ENCODE data around the gene BMP6. TPM values are rescaled to one million over a fixed set of nuclear protein-coding genes. Genes with fewer than 3 reads are reported as not detected.

Gene BMP6
- total and polyA plus RNA-seq, 10 of the 15 experiments (the other 5 are each of a cell fraction or from before 2014, with no cell fraction given) = 0.02 to 0.15 (median 0.05) TPM; not detected in 5

- Histone ChIP-seq H3K27me3 (replicated peaks in 1 of 2; ENCODE audit: control insufficient read depth in 2 of 2, insufficient read depth in 2 of 2, low read length in 1 of 2) (no peaks in the 10 kb centered on the region), H3K36me3 (ENCODE audit: control insufficient read depth in 2 of 2, insufficient read depth in 2 of 2, low read length in 1 of 2) (no peaks in the 10 kb centered on the region), H3K4me2 (ENCODE audit: control insufficient read depth, insufficient read depth) (no peak overlapping the region), H3K4me3 (no peak overlapping the region), H3K79me2 (ENCODE audit: control insufficient read depth, insufficient read depth, low read length) (no peaks in the 10 kb centered on the region), H3K27ac (ENCODE audit: control insufficient read depth, insufficient read depth) (no peak overlapping the region), H3K9me3 (replicated peaks; ENCODE audit: control insufficient read depth, insufficient read depth, low read length) (no peaks in the 10 kb centered on the region; the same call in 1 of the 3 replicates), H3K4me1 (ENCODE audit: control insufficient read depth, insufficient read depth, low read length) (no peaks in the 10 kb centered on the region), H4K20me1 (ENCODE audit: control insufficient read depth, insufficient read depth) (no peaks in the 10 kb centered on the region), H3K9ac (ENCODE audit: control insufficient read depth, insufficient read depth, low read length) (no peak overlapping the region), H2AFZ (ENCODE audit: control insufficient read depth, low read depth, low read length) (no peak overlapping the region)
- BruUV-seq (replicated peaks) = no TSS peak
- FAIRE-seq (no peak), DNase-seq (ENCODE audit: low read depth, low spot score) (no peak), ATAC-seq (no peak)
- TF ChIP-seq NFXL1 (IDR thresholded peaks at IDR 0.05; ENCODE audit: borderline replicate concordance) = no peak
- no peak for TF ChIP-seq TBL1XR1 (IDR thresholded peaks at IDR 0.05; ENCODE audit: low read depth, low read length)
- no peak for TF ChIP-seq MYC (IDR thresholded peaks at IDR 0.05; ENCODE audit: insufficient read depth, insufficient read length, insufficient replicate concordance, low read length, severe bottlenecking)
- TF ChIP-seq NRF1 (conservative IDR thresholded peaks at IDR 0.05; ENCODE audit: low read depth, low read length) = no peak
- no peak for TF ChIP-seq RAD21 (IDR thresholded peaks at IDR 0.05; ENCODE audit: insufficient read depth, low read depth, low read length)
- WGBS (ENCODE audit: insufficient coverage, insufficient replicate concordance, low lambda C conversion rate, missing lambda C conversion rate) = 47% methylated on average over 10 of the region's 10 CpGs
- ChIA-PET SMC1A (ENCODE audit: uncharacterized antibody, unreplicated experiment) (no interaction called here), POLR2A (no interaction called here), CTCF (no interaction called here), RAD21 (ENCODE audit: unreplicated experiment) (no interaction called here)
- intact Hi-C loops (cut with micrococcal nuclease; ENCODE audit: unreplicated experiment) = no loop called here
- in situ Hi-C loops (cut with MboI) = no loop called here
Measured at GRCh38 chr6:7868926-7869325, 143.0 kb downstream of the BMP6 start.

GRCh38 chr6:7878401-7878964 is 152.6 kb downstream of the BMP6 start:
- ChIA-PET POLR2A (no interaction called here), RAD21 (ENCODE audit: unreplicated experiment) (no interaction called here), CTCF (no interaction called here), SMC1A (ENCODE audit: uncharacterized antibody, unreplicated experiment) (interaction anchor here (0.6 kb wide), 1 partner anchor 138 kb away, joined by 3 read pairs; no protein-coding TSS in a partner anchor)
- in situ Hi-C loops (cut with MboI) (no loop called here), intact Hi-C loops (cut with micrococcal nuclease; ENCODE audit: unreplicated experiment) (no loop called here)
- H3K27me3 ChIP-seq (replicated peaks in 1 of 2; ENCODE audit: control insufficient read depth in 2 of 2, insufficient read depth in 2 of 2, low read length in 1 of 2) = no peaks in the 10 kb centered on the region
- H3K36me3 ChIP-seq (ENCODE audit: control insufficient read depth in 2 of 2, insufficient read depth in 2 of 2, low read length in 1 of 2) = peaks cover 7 to 32% of the 10 kb centered on the region in 2 experiments
- H3K9me3 ChIP-seq (replicated peaks; ENCODE audit: control insufficient read depth, insufficient read depth, low read length) = no peaks in the 10 kb centered on the region; the same call in 2 of the 3 replicates
- H3K4me3 ChIP-seq = no peak overlapping the region
- FAIRE-seq = no peak
- no peak for DNase-seq (ENCODE audit: low read depth, low spot score)
- ATAC-seq = no peak
- no peaks in the 10 kb centered on the region for H3K79me2 ChIP-seq (ENCODE audit: control insufficient read depth, insufficient read depth, low read length)
- no peaks in the 10 kb centered on the region for H3K4me1 ChIP-seq (ENCODE audit: control insufficient read depth, insufficient read depth, low read length)
- BruUV-seq (replicated peaks) = no TSS peak
- no peaks in the 10 kb centered on the region for H4K20me1 ChIP-seq (ENCODE audit: control insufficient read depth, insufficient read depth)
- TF ChIP-seq NR2C1 (IDR thresholded peaks at IDR 0.05) = no peak
- no peak for TF ChIP-seq HDGF (IDR thresholded peaks at IDR 0.05)
- TF ChIP-seq POLR2A (IDR thresholded peaks at IDR 0.05; ENCODE audit: low read depth, low read length) = peak; percentile 19; the same call in 1 of the 2 replicates
- no peak for TF ChIP-seq ATF3 (IDR thresholded peaks at IDR 0.05; ENCODE audit: borderline replicate concordance, extremely low read depth, low read depth, low read length)
- no peak for TF ChIP-seq BCLAF1 (IDR thresholded peaks at IDR 0.05)
- H2AFZ ChIP-seq (ENCODE audit: control insufficient read depth, low read depth, low read length) = no peak overlapping the region
- no peak overlapping the region for H3K9ac ChIP-seq (ENCODE audit: control insufficient read depth, insufficient read depth, low read length)
- no peak overlapping the region for H3K4me2 ChIP-seq (ENCODE audit: control insufficient read depth, insufficient read depth)
- no peak overlapping the region for H3K27ac ChIP-seq (ENCODE audit: control insufficient read depth, insufficient read depth)
- 90% methylated on average over 10 of the region's 10 CpGs for WGBS (ENCODE audit: insufficient coverage, insufficient replicate concordance, low lambda C conversion rate, missing lambda C conversion rate)
